Left hindlimb (tissue), 1 donor: ENCODE measurements around the gene RPUSD1.

Source experiments
- DNase-seq: peaks from one replicate; pipeline ENCODE4 v3.0.0-alpha.2; 2018

Gene RPUSD1

GRCh38 chr16:797686-798085 lies 9.5 kb upstream of the RPUSD1 start:
- no peak for DNase-seq

GRCh38 chr16:797120-797420 lies 8.9 kb upstream of the RPUSD1 start:
- no peak for DNase-seq

- DNase-seq = no peak
These were observed 8.3 kb upstream of the RPUSD1 start for GRCh38 chr16:796296-797119.

- DNase-seq = no peak
These were observed 7.5 kb upstream of the RPUSD1 start for GRCh38 chr16:795580-796229.

GRCh38 chr16:794853-795466 lies 6.8 kb upstream of the RPUSD1 start:
- DNase-seq = no peak

GRCh38 chr16:794091-794822 lies 6.1 kb upstream of the RPUSD1 start:
- DNase-seq = no peak

- no peak for DNase-seq
These were observed 5.2 kb upstream of the RPUSD1 start for GRCh38 chr16:793414-793813.

- DNase-seq = no peak
These were observed 4.2 kb upstream of the RPUSD1 start for GRCh38 chr16:792221-792995.

GRCh38 chr16:791131-791530 lies 3.0 kb upstream of the RPUSD1 start:
- DNase-seq = no peak

GRCh38 chr16:790086-790485 lies 1.9 kb upstream of the RPUSD1 start:
- DNase-seq = no peak

GRCh38 chr16:789191-789850 lies 1.1 kb upstream of the RPUSD1 start:
- no peak for DNase-seq

GRCh38 chr16:788399-789126 lies 382 bp upstream of the RPUSD1 start, which contains the start of gene CHTF18:
CHTF18 (plus strand) TSS chr16:788620; CDS start chr16:788685, 65 bp downstream.
- DNase-seq = peak; percentile 97

- DNase-seq = no peak
These were observed 737 bp downstream of the RPUSD1 start for GRCh38 chr16:787321-787966.

GRCh38 chr16:785563-786535 lies 2.3 kb downstream of the RPUSD1 start:
- no peak for DNase-seq

- DNase-seq = no peak
These were observed 3.8 kb downstream of the RPUSD1 start for GRCh38 chr16:784431-784830.

- DNase-seq = no peak
These were observed 4.6 kb downstream of the RPUSD1 start for GRCh38 chr16:783404-784161.

- DNase-seq = no peak
These were observed 5.3 kb downstream of the RPUSD1 start for GRCh38 chr16:782766-783403.

- DNase-seq = no peak
These were observed 5.9 kb downstream of the RPUSD1 start for GRCh38 chr16:782258-782657.
